ENCODE data around the gene RFX3.
"Not testable (repeated sequence)": the region's sequence is repeated elsewhere in the genome, so short reads cannot be mapped to it uniquely, and the experiment has no call there.

Gene RFX3

GRCh38 chr9:3331801-3332200 lies 194.0 kb downstream of the RFX3 start:
- DNase-seq (ENCODE audit: low read depth, low spot score), result no peak
- H3K4me3 ChIP-seq (ENCODE audit: low read depth, low read length), result no peak overlapping the region
- in situ Hi-C loops (cut with HindIII; ENCODE audit: low sequenced_read_pairs), result no loop called here
- peak; percentile 32 for TF ChIP-seq CTCF (IDR thresholded peaks at IDR 0.05; ENCODE audit: low read depth, low read length)

- peak; percentile 68 for DNase-seq (ENCODE audit: low read depth, low spot score)
- no peak for TF ChIP-seq CTCF (IDR thresholded peaks at IDR 0.05; ENCODE audit: low read depth, low read length)
- in situ Hi-C loops (cut with HindIII; ENCODE audit: low sequenced_read_pairs), result no loop called here
Measured at GRCh38 chr9:3330792-3331420, 194.9 kb downstream of the RFX3 start.

GRCh38 chr9:3329361-3329760 lies 196.4 kb downstream of the RFX3 start:
- peak; percentile 33 for DNase-seq (ENCODE audit: low read depth, low spot score)

More at GRCh38 chr9:3330792-3331420, 194.9 kb downstream of the RFX3 start:
- no peak overlapping the region for H3K4me3 ChIP-seq (ENCODE audit: low read depth, low read length)

GRCh38 chr9:3323714-3324113 lies 202.1 kb downstream of the RFX3 start:
- TF ChIP-seq CTCF (IDR thresholded peaks at IDR 0.05; ENCODE audit: low read depth, low read length), result no peak
- in situ Hi-C loops (cut with HindIII; ENCODE audit: low sequenced_read_pairs), result no loop called here
- no peak overlapping the region for H3K4me3 ChIP-seq (ENCODE audit: low read depth, low read length)
- DNase-seq (ENCODE audit: low read depth, low spot score), result no peak

More at GRCh38 chr9:3329361-3329760, 196.4 kb downstream of the RFX3 start:
- no peak overlapping the region for H3K4me3 ChIP-seq (ENCODE audit: low read depth, low read length)
- TF ChIP-seq CTCF (IDR thresholded peaks at IDR 0.05; ENCODE audit: low read depth, low read length), result no peak
- in situ Hi-C loops (cut with HindIII; ENCODE audit: low sequenced_read_pairs), result no loop called here

- in situ Hi-C loops (cut with HindIII; ENCODE audit: low sequenced_read_pairs), result no loop called here
- no peak for DNase-seq (ENCODE audit: low read depth, low spot score)
- no peak overlapping the region for H3K4me3 ChIP-seq (ENCODE audit: low read depth, low read length)
- TF ChIP-seq CTCF (IDR thresholded peaks at IDR 0.05; ENCODE audit: low read depth, low read length), result no peak
Measured at GRCh38 chr9:3321186-3321585, 204.6 kb downstream of the RFX3 start.

- in situ Hi-C loops (cut with HindIII; ENCODE audit: low sequenced_read_pairs); H3K4me3 ChIP-seq (ENCODE audit: low read depth, low read length); DNase-seq (ENCODE audit: low read depth, low spot score): not testable (repeated sequence)
Measured at GRCh38 chr9:3312595-3312994, 213.2 kb downstream of the RFX3 start.

- no peak for DNase-seq (ENCODE audit: low read depth, low spot score)
- no peak overlapping the region for H3K4me3 ChIP-seq (ENCODE audit: low read depth, low read length)
- in situ Hi-C loops (cut with HindIII; ENCODE audit: low sequenced_read_pairs), result no loop called here
- TF ChIP-seq CTCF (IDR thresholded peaks at IDR 0.05; ENCODE audit: low read depth, low read length), result no peak
Measured at GRCh38 chr9:3308609-3309008, 217.2 kb downstream of the RFX3 start.

GRCh38 chr9:3304388-3304787 lies 221.4 kb downstream of the RFX3 start:
- H3K4me3 ChIP-seq (ENCODE audit: low read depth, low read length); DNase-seq (ENCODE audit: low read depth, low spot score); in situ Hi-C loops (cut with HindIII; ENCODE audit: low sequenced_read_pairs): not testable (repeated sequence)

Data from astrocyte of the spinal cord (primary cell).